GM18499 (cell line): ENCODE measurements around the gene BLMH.
"Not testable (repeated sequence)": the region's sequence is repeated elsewhere in the genome, so short reads cannot be mapped to it uniquely, and the experiment has no call there.

Source experiments
- ATAC-seq: cut with Tn5 transposase; IDR thresholded peaks from one replicate; pipeline ENCODE4 v1.9.1; 2021; ENCODE audit warnings: moderate number of reproducible peaks; ENCODE audit not compliant: insufficient read depth, unreplicated experiment

The BLMH gene

GRCh38 chr17:30210901-30211300 is 80.8 kb downstream of the BLMH start:
- no peak for ATAC-seq

- no peak for ATAC-seq
These were observed 81.4 kb downstream of the BLMH start for GRCh38 chr17:30210366-30210765.

GRCh38 chr17:30209930-30210329 is 81.8 kb downstream of the BLMH start:
- ATAC-seq, result no peak

- no peak for ATAC-seq
These were observed 83.5 kb downstream of the BLMH start for GRCh38 chr17:30208214-30208613.

GRCh38 chr17:30207655-30208054 is 84.1 kb downstream of the BLMH start:
- ATAC-seq, result no peak

- ATAC-seq, result no peak
These were observed 88.2 kb downstream of the BLMH start for GRCh38 chr17:30203471-30203981.

GRCh38 chr17:30200656-30201055 is 91.1 kb downstream of the BLMH start:
- not testable (repeated sequence) for ATAC-seq

- ATAC-seq, result no peak
These were observed 91.6 kb downstream of the BLMH start for GRCh38 chr17:30200106-30200505.

- no peak for ATAC-seq
These were observed 92.1 kb downstream of the BLMH start for GRCh38 chr17:30199600-30199999.
